ENCODE results near the gene BEST4.

- TF ChIP-seq CTCF (conservative IDR thresholded peaks at IDR 0.05 in 1 of 2, IDR thresholded peaks at IDR 0.05 in 1 of 2; ENCODE audit: extremely low read depth in 1 of 2, insufficient read depth in 1 of 2, low read depth in 1 of 2, low read length in 2 of 2) (no peak), EZH2 (IDR thresholded peaks at IDR 0.05; ENCODE audit: borderline replicate concordance, low read length) (no peak)
These were observed 10.4 kb downstream of the BEST4 start for GRCh38 chr1:44777547-44777946.

Measured in mammary epithelial cell (primary cell).